IPS-NIHi7 (cell line): Measurements from ENCODE around the gene FAM177A1.
A peak's percentile ranks its signal among the peaks of the same experiment; 100 is the strongest.
"Not testable (repeated sequence)": the region's sequence is repeated elsewhere in the genome, so short reads cannot be mapped to it uniquely, and the experiment has no call there.

Experiments used
- DNase-seq: peaks from one replicate; pipeline ENCODE4 v3.0.0; 2012; ENCODE audit warnings: mixed read lengths; ENCODE audit errors: extremely low spot score

FAM177A1 gene, protein sequence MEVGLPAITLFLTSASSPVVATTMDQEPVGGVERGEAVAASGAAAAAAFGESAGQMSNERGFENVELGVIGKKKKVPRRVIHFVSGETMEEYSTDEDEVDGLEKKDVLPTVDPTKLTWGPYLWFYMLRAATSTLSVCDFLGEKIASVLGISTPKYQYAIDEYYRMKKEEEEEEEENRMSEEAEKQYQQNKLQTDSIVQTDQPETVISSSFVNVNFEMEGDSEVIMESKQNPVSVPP

DNA sequence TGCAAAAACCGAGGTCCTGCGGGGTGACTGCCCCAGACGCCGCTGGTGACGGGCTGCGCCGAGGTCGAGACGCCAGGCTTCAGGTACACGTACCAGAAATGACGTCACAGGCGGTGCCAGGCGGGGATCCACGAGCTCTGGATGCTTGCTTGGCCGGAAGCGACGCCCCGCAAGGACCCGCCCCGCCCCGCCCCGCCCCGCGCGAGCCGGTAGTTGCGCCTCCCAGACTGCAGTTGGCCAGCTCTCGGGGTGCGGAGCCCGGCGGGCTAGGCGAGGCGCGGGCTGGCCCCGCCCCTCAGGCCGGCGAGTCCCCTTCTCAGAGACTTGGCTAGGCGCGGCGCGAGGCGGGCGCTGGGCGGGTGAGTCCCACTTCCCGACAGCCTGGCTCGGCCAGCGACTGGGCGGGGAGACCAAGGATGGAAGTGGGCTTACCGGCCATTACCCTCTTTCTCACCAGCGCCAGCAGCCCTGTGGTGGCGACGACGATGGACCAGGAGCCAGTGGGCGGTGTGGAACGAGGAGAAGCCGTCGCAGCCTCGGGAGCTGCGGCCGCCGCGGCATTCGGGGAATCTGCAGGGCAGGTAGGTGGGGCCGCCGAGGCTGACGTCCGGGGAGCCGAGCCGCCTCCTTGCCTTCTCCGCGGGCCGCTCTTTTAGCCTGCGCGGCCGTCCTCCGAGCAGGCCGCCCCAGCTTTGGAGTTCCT is at the start of gene FAM177A1:
TSS of gene FAM177A1 (plus strand) at position 225 of the 703 bp plus-strand sequence. CDS start at position 417, 192 bp downstream.
- peak; percentile 99 for DNase-seq

DNA sequence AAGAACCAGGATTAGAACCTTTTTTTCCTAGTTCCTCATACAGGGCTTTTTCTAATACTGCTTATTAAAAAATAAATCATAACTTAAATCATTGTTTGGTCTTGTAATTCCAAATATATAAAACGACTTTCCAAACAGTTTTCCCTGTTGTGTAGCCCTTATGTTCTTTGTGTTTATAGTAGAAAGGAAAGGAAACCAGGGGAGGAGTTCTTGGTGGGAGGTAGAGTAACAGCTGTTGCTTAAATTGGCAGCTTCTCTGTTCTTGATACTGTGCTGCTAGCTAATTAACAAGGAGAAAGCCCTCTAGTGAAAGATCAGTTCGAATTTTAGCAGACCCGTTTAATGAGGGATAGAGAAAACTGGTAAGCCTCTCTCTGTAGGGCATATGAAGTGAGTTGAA is 48.3 kb upstream of the FAM177A1 start:
- peak; percentile 10 for DNase-seq

DNA sequence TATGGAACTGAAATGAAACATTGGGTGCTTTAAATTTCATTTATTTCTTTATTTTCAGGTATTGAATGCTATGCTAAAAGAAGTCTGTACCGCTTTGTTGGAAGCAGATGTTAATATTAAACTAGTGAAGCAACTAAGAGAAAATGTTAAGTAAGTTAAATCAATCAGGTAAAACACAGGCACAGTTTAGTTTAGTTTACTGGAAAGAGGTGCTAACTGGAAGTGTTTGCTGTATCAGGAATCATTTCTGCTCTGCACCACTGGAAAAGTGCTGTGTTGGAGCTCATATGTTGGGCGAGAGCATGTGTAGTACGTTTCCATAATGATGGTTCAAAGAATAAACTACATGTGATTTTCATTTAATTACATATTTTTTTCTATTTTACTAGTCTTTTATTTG is 46.6 kb upstream of the FAM177A1 start:
- DNase-seq: no peak

DNA sequence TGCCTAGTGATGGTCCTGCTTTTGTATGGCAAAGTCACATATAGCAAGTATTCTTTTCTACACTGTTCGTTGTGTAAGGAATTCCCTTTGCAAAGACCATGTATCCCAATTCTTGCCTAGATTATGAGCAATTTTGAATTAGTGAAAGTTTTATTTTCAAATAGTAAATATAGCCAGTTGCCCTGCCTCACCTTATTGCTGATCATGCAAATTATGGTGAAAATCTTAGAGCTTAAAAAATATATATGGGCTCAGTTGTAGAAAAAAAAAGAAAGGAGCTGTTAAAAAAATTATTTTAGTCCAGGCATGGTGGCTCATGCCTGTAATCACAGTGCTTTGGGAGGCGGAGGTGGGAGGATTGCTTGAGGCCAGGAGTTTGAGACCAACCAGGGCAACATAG is 44.5 kb upstream of the FAM177A1 start:
- DNase-seq: no peak

DNA sequence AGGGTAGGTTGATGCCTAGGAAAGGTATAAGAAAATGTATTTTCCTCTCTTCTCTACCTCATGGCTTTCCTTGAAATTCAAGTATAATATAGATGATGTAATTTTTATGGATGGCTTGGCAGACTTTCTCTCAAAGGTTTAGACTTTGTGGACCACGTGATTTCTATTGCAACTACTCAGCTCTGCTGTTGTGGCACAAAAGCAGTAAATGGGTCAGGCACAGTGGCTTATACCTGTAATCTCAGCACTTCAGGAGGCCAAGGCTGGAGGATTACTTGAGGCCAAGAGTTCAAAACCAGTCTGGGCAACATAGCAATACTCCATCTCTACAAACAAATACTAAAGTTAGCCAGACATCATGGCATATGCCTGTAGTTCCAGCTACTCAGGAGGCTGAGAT is 41.2 kb upstream of the FAM177A1 start:
- DNase-seq: no peak

DNA sequence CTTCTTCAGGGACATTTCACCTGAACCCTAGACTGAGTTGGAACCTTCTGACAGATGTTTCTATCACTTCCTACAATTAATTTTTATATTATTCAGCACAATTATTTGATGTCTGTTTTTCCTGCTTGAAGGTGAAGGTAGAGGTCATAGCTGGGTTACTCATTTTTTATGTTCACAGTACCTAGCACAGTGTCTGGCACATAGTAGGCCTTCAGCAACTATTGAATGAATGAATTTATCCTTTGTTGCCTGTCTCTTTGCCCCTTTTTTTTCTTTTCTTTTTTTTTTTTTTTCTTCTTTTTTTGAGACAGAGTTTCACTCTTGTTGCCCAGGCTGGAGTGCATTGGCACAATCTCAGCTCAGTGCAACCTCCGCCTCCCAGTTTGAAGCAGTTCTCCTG is 29.5 kb upstream of the FAM177A1 start:
- DNase-seq: no peak

DNA sequence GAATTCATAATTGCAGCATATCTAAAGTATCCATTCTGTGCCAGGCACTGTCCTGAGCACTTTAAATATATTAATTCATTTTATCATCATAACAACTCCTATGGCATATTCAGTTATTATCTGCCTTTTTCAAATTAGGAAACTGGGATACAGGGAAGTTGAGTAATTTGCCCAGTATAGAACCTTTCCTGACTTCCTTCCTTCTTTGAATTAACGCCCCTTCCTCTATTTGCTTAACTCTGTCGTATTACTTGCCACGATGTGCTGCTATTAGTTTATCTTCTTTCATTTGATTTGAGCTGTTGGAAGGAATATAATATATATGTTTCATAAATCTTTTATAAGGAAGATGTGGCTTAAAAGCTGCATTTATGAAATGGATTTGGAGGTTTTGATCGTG is 25.4 kb upstream of the FAM177A1 start:
- DNase-seq: no peak

DNA sequence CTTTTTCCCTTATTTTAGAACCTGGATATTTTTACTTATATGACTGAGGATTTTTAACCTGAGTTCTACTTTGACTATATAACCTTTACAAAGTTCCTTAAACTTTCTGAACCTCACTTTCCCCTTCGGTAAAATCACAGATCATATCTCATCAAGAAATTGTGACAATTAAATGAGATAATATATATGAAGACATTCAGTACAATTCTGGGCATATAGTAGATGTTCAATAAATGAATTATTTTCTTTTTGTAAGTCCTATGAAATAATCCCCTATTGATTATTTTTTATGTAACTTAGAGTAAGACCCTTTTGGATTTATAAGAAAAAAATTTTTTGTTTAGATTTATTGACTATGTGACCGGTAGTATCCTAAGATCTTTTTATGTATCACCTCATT is 17.6 kb upstream of the FAM177A1 start:
- DNase-seq: no peak

DNA sequence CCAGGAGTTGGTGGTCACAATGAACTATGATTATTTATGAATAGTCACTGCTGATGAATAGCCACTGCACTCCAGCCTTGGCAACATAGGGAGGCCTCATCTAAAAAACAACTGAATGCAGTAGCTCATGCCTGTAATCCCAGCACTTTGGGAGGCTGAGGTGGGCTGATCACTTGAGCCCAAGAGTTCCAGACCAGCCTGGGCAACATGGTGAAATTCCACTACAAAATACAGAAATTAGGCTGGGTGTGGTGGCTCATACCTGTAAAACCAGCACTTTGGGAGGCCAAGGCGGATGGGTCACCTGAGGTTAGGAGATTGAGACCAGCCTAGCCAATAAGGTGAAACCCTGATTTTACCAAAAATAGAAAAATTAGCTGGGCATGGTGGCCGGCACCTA is 13.5 kb upstream of the FAM177A1 start:
- no peak for DNase-seq

DNA sequence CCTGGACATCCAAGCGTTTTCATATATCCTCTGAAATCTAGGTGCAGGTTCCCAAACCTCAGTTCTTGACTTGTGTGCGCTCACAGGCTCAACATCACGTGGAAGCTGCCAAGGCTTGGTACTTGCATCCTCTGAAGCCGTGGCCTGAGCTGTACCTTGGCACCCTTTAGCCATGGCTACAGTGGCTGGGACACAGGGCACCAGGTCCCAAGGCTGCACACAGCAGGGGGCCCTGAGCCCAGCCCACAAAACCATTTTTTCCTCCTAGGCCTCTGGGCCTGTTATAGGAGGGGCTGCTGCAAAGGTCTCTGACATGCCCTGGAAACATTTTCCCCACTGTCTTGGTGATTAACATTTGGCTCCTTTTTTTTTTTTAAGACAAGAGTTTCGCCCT is 11.6 kb upstream of the FAM177A1 start:
- no peak for DNase-seq

DNA sequence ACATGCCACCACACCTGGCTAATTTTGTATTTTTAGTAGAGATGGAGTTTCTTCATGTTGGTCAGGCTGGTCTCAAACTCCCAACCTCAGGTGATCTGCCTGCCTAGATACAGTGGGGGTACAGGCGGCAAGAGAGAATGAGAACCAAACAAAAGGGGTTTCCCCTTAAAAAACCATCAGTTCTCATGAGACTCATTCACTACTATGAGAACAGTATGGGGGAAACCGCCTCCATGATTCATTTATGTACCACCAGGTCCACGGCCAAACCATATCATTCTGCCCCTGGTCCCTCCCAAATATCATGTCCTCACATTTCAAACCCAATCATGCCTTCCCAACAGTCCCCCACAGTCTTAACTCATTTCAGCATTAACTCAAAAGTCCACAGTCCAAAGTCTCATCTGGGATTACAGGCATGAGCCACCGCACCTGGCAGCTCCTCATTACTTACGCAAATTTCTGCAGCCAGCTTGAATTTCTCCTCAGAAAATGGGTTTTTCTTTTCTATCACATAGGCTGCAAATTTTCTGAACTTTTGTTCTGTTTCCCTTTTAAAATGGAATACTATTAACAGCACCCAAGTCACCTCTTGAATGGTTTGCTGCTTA is 11.0 kb upstream of the FAM177A1 start:
- not testable (repeated sequence) for DNase-seq

DNA sequence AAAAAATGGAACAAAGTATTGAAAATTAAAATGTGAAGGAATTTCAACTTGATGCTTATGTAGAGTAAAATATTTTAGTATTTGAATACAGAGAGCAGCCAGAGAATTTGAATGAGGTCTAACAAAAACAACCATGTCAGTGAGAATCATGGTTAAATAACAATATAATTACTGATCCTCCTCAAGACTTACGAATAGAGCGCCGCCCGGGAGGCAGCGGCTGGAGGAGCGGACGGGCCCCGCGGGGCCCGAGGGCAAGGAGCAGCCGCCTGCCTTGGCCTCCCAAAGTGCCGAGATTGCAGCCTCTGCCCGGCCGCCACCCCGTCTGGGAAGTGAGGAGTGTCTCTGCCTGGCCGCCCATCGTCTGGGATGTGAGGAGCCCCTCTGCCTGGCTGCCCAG is 7.8 kb upstream of the FAM177A1 start:
- DNase-seq: not testable (repeated sequence)

DNA sequence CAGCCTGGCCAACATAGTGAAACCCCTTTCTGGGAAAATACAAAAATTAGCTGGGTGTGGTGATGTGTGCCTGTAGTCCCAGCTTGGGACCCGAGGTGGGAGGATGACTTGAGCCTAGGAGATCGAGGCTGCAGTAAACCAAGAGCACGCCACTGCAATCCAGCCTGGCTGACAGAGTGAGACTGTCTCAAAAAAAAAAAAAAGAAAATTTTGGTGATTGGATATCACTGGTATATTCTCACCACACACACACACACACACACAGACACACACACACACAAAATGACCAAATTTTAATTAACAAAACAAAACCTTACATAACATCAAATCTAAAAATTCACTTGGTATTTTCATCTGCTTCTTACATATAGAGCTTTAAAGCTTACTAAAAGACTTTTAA is 3.4 kb upstream of the FAM177A1 start:
- no peak for DNase-seq

DNA sequence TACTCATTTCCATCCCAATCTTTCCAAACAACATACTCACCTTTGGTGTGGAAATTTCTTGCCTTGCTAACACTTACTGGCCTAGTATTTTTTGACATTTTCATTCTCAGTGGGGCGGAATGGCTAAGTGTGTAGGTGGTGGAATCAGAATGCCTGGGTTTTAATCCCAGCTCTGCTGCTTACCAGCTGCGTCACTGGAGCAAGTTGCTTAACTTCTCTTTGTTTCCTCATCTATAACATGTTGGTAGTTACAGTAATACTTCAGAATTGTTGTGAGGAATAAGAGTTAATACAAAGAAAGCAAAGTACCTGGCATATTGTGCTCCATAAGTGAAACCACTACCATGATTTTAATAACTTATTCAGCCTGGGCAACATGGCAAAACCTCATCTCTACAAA is 3.0 kb upstream of the FAM177A1 start:
- no peak for DNase-seq

DNA sequence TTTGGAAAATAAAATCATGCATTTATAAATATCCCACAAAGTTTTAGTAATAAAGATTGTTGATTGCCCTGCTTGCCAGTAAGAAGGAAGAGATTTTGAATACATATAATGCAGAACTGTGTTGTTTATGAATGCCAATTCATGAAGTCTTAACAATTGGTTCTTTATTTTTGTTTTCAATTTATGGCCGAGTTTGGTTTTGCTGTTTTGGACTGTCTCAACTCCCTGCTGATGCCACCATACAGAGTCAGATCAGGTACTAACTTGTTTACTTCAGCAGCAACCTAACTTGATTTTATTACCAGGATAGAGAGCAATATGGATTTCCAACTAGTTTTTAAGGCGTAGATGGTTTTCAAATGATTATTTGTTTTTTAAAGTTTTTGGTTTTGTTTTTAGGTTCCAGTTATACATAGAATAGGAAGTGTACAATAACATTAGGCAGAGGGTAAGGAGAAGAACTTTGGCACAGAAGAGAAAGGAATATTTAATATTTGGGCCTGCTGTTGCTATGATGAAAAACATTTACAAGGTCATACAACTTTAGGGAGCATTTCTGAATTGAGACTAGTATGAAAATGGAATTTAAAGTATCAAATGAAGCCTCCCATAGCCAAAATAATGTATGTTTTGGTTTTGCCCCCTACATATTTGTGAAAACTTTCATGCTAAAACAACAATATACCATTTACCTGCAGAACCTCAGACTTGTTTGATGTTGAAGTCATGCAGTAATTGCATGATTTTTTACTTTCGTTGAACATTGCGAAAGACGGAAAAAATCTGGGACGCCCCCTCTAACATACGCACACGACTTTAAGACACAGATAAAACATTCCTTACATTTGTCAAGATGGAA is 904 bp upstream of the FAM177A1 start:
- DNase-seq: no peak

DNA sequence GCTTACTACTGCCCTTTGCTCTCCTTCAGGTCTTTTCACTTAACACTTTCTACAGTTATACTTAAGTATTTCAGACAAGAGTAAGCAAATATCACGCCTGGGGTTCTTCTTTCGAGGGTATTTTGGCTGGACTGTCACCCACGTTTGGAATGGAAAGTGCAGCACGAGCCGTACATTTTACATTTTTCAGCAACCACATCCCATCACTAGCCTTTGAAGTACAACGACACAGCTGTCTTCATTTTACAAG is 349 bp upstream of the FAM177A1 start:
- DNase-seq: no peak

DNA sequence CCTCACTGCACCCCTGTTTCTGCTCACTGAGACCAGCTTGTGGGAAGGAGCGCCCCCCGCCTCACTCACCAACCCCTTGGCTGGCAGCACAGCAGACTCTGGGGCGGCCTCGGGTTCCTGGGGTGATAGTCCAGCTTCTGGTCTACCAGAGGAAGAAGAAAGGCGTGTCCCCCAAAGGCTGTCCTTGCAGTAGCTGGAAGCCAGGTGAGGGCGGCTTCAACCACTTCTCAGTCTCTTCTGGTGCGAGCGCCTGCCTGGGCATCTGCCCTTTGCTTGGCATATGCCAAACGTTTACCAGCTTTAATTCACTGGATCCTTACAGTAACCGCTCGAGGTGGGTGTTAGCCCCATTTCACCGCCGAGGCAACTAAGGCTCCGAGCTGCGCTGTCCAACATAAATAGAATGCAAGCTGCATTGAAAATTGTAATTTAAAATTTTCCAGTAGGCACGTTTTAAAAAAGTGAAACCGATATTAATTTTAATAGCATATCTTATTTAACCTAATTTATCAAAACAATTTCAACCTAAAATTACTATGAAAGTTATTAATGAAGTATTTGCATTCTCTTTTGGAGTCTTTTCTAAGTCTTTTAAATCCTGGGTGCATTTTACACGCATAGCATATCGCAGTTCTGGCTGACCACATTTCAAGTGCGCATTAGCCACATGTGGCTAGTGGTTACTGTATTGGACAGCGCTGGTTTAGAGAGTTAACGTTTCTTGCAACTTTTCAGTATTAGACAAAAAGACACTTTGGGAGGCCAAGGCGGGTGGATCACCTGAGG is 872 bp downstream of the FAM177A1 start:
- DNase-seq: no peak

DNA sequence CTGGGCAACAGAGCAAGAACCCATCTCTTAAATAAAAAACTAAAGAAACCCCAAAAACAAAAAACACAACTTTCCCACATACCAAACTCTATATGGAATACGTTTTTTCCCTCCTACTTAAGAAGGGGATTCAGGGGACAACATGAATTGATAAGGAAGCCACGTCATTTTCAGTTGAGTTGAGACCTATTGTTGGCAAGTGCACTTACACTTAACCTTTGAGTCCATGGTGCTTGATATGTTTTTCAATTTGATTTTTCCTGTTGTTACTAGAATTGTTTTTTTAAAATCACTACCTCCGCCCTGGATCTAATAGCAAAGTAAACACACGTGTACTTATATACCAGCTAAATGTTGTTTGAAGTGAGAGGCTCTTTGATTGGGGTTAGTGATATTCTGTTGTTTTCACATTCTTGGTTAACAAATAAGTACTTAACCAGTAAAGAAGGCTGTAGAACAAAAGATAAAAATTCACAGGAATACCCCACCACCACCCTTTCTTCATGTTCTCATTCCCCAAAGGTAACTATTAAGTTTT is 2.0 kb downstream of the FAM177A1 start:
- no peak for DNase-seq

DNA sequence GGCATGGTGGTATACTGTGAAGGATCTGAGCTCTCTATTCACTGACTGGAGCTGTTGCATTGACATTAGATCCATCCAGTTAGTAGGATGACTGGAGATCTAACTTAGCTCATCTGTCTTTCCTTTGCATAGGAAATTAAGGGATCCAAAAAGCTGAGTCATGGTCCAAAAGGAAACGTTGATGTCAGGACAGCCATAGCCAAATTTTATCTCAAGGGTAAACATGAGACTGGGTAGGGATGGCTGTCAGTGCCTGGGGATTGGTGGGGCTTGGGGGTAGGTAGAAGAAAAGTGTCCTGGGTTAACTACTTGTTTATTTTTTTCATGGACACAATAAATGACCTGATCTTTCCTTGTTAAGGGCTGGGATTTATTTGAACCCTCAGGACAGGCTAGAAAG is 4.6 kb downstream of the FAM177A1 start:
- DNase-seq: no peak

DNA sequence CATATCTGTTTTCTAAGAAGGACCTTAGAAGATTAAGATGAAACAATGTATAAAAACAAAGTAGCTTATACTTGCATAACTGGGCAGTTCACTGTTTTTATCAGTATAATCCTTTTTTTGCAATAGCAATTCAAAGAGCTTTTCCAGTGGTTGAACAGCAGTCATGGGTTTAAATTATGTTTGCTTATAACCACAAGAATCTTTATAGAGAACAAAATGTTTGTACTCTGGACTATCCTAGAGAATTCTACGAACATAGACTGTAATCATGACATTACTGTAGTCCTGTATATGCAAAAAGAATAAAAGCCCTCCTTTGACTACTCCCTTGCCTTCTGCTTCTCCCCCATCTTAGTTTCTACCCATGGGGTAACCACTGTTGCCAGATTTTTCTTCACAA is 5.7 kb downstream of the FAM177A1 start:
- DNase-seq: no peak

DNA sequence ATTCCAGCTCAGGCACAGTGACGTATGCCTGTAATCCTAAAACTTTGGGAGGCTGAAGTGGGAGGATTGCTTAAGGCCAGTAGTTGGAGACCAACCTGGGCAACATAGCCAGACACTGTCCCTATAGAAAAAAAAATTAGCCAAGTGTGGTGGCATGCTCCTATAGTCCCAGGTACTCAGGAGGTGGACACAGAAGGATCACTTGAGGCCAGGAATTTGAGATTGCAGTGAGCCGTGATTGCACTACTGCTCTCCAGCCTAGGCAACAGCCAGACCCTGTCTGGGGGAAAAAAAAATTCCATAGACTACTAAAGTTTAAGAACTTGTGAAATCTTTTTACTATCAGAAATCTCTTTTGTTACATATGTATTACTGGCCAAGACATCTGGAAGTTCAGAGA is 6.6 kb downstream of the FAM177A1 start:
- no peak for DNase-seq
